DOHH2 (cell line): ENCODE data around the gene SORL1-AS1.

Experiments used
- H3F3A ChIP-seq: fragments of 200-600 bp; sonication (generic), shearing (Covaris generic); 2 replicates; pipeline ENCODE4 v1.6.0; 2016; ENCODE audit warnings: antibody characterized with exemption, mild to moderate bottlenecking; ENCODE audit not compliant: control insufficient read depth, insufficient read depth
- H3K27ac ChIP-seq: fragments of 200-600 bp; sonication (generic); 2 replicates; pipeline ENCODE4 v1.5.1; 2014; ENCODE audit warnings: low read depth, mild to moderate bottlenecking, low read length, moderate library complexity
- H3K27me3 ChIP-seq: fragments of 200-600 bp; sonication (generic); 2 replicates; pipeline ENCODE4 v1.6.1; 2014; ENCODE audit warnings: mild to moderate bottlenecking, low read length, mixed read lengths; ENCODE audit not compliant: control insufficient read depth
- H3K36me3 ChIP-seq: fragments of 200-600 bp; sonication (generic); 2 replicates; pipeline ENCODE4 v1.6.1; 2014; ENCODE audit warnings: mild to moderate bottlenecking, low read length, moderate library complexity, mixed read lengths; ENCODE audit not compliant: control insufficient read depth
- H3K4me1 ChIP-seq: fragments of 200-600 bp; sonication (generic); 2 replicates; pipeline ENCODE4 v1.6.1; 2014; ENCODE audit warnings: mild to moderate bottlenecking, low read length, mixed read lengths; ENCODE audit not compliant: control insufficient read depth
- H3K4me2 ChIP-seq: fragments of 200-600 bp; sonication (generic); 2 replicates; pipeline ENCODE4 v1.6.0; 2014; ENCODE audit warnings: mild to moderate bottlenecking, low read length, moderate library complexity
- H3K4me3 ChIP-seq: fragments of 200-600 bp; sonication (generic); 2 replicates; pipeline ENCODE4 v1.5.1; 2014; ENCODE audit warnings: mild to moderate bottlenecking, low read length, mixed read lengths
- H3K79me2 ChIP-seq: fragments of 200-600 bp; sonication (generic); 2 replicates; pipeline ENCODE4 v1.6.1; 2014; ENCODE audit warnings: mild to moderate bottlenecking, low read length, mixed read lengths; ENCODE audit not compliant: control insufficient read depth
- H3K9me2 ChIP-seq: fragments of 200-600 bp; sonication (generic); replicated peaks from 2 replicates; pipeline ENCODE4 v1.6.1; 2014; ENCODE audit warnings: mild to moderate bottlenecking, low read length, mixed read lengths; ENCODE audit not compliant: control insufficient read depth
- H3K9me3 ChIP-seq: fragments of 200-600 bp; sonication (generic); 2 replicates; pipeline ENCODE4 v1.6.1; 2014; ENCODE audit warnings: antibody characterized with exemption, low read length, mixed read lengths; ENCODE audit not compliant: control insufficient read depth, insufficient read depth
- H4K20me1 ChIP-seq: fragments of 200-600 bp; sonication (generic); 2 replicates; pipeline ENCODE4 v1.6.0; 2014; ENCODE audit warnings: low read depth, mild to moderate bottlenecking, antibody characterized with exemption, low read length, moderate library complexity; ENCODE audit not compliant: control insufficient read depth, insufficient read depth
- CTCF ChIP-seq: fragments of 200-600 bp; sonication (generic); IDR thresholded peaks from one replicate; pipeline ENCODE4 v1.5.1; 2014; ENCODE audit warnings: antibody characterized with exemption, mild to moderate bottlenecking, low read depth, low read length; ENCODE audit not compliant: poor library complexity, severe bottlenecking
- EZH2phosphoT487 ChIP-seq: fragments of 200-600 bp; sonication (generic); IDR thresholded peaks from 2 replicates; pipeline ENCODE4 v1.6.1; 2017; ENCODE audit warnings: borderline replicate concordance, mild to moderate bottlenecking, antibody characterized with exemption, low read length, moderate library complexity, mixed read lengths

Gene SORL1-AS1

GRCh38 chr11:121472312-121472711 lies 19.5 kb upstream of the SORL1-AS1 start:
- H3K9me3 ChIP-seq, result no peaks in the 10 kb centered on the region
- H3K36me3 ChIP-seq, result peaks cover 97% of the 10 kb centered on the region
- no peak overlapping the region for H3K4me3 ChIP-seq
- H3K27ac ChIP-seq, result no peak overlapping the region
- no peak overlapping the region for H3K4me2 ChIP-seq
- no peaks in the 10 kb centered on the region for H3K9me2 ChIP-seq
- H3F3A ChIP-seq, result no peaks in the 10 kb centered on the region; the same call in 1 of the 2 replicates
- H3K79me2 ChIP-seq, result peaks cover 98% of the 10 kb centered on the region
- peaks cover 42% of the 10 kb centered on the region for H3K4me1 ChIP-seq
- peaks cover 8% of the 10 kb centered on the region for H4K20me1 ChIP-seq
- TF ChIP-seq CTCF (no peak), EZH2phosphoT487 (no peak)
- H3K27me3 ChIP-seq, result no peaks in the 10 kb centered on the region

DNA sequence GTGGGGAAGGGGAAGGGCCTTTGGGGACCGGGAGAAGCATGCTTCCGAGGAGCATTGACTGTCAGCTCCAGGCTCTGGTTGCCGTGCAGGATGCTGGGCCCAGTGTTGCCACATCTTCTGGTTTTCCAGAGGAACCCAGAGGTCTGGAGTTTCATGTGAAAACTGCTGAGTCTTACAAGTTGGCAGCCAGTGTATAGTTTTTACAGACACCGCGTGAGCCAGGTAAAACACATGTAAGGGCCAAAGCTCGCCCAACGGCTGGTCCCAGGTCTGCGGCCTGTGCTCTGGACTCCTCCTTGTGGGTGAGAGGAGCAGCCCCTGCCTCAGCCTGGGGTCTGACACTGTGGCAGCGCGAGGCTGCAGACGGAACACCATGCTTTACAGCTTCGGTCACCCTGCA lies 18.4 kb upstream of the SORL1-AS1 start:
- Histone ChIP-seq H3K27ac (no peak overlapping the region), H3F3A (no peaks in the 10 kb centered on the region), H3K79me2 (peaks cover 100% of the 10 kb centered on the region)

GRCh38 chr11:121469910-121470309 lies 17.1 kb upstream of the SORL1-AS1 start:
- H3K79me2 ChIP-seq, result peaks cover 100% of the 10 kb centered on the region
- H3K27me3 ChIP-seq, result no peaks in the 10 kb centered on the region

More for the DNA sequence above, 18.4 kb upstream of the SORL1-AS1 start:
- no peak overlapping the region for H3K4me3 ChIP-seq
- no peaks in the 10 kb centered on the region for H3K9me3 ChIP-seq
- H3K4me2 ChIP-seq, result no peak overlapping the region
- H3K36me3 ChIP-seq, result peaks cover 97% of the 10 kb centered on the region
- no peaks in the 10 kb centered on the region for H3K9me2 ChIP-seq
- peaks cover 12% of the 10 kb centered on the region for H4K20me1 ChIP-seq
- TF ChIP-seq CTCF, result no peak
- TF ChIP-seq EZH2phosphoT487, result no peak
- peaks cover 51% of the 10 kb centered on the region for H3K4me1 ChIP-seq
- H3K27me3 ChIP-seq, result no peaks in the 10 kb centered on the region

More at GRCh38 chr11:121469910-121470309, 17.1 kb upstream of the SORL1-AS1 start:
- H3K4me1 ChIP-seq, result peaks cover 52% of the 10 kb centered on the region
- H3F3A ChIP-seq, result no peaks in the 10 kb centered on the region
- H3K4me3 ChIP-seq, result no peak overlapping the region
- peaks cover 20% of the 10 kb centered on the region for H4K20me1 ChIP-seq
- no peaks in the 10 kb centered on the region for H3K9me2 ChIP-seq
- no peak overlapping the region for H3K27ac ChIP-seq
- peaks cover 93% of the 10 kb centered on the region for H3K36me3 ChIP-seq
- TF ChIP-seq EZH2phosphoT487 (no peak), CTCF (no peak)
- no peak overlapping the region for H3K4me2 ChIP-seq
- H3K9me3 ChIP-seq, result no peaks in the 10 kb centered on the region
